Esophagus muscularis mucosa (tissue), 3 donors: ENCODE data around the gene MITF.

Experiments used
- CTCF ChIP-seq, 3 experiments: fragments of 200-600 bp in 2 of 3; fragments of 450-650 bp in 1 of 3; sonication (generic) in 2 of 3; IDR thresholded peaks; one replicate each; pipeline ENCODE4 v1.5.1; 2017 to 2019; ENCODE audit warnings: antibody characterized with exemption in 3 of 3, mild to moderate bottlenecking in 2 of 3, moderate library complexity in 1 of 3
- EP300 ChIP-seq: sonication (generic); formaldehyde crosslinking; IDR thresholded peaks from one replicate; pipeline ENCODE4 v1.6.1; 2017; ENCODE audit warnings: antibody characterized with exemption

GRCh38 chr3:69842789-69843188 is 103.5 kb downstream of the MITF start:
- no peak for TF ChIP-seq CTCF (IDR thresholded peaks at IDR 0.05)
- TF ChIP-seq EP300: no peak
